GM23338 (cell line): ENCODE results near the gene NSF. TPM values are rescaled to one million over a fixed set of nuclear protein-coding genes. Genes with fewer than 3 reads are reported as not detected.

ENCODE experiments used
- ATAC-seq: fragments of 200-7000 bp; cut with Tn5 transposase; 3 replicates; pipeline ENCODE4 v1.9.1; 2020
- DNase-seq: peaks from one replicate; pipeline ENCODE4 v3.0.0-alpha.2; 2015; ENCODE audit warnings: low spot score
- H2AFZ ChIP-seq: fragments of 200-600 bp; sonication (generic); 2 replicates; pipeline ENCODE4 v1.8.0; 2016; ENCODE audit warnings: antibody characterized with exemption, mild to moderate bottlenecking, moderate library complexity
- H3F3A ChIP-seq: fragments of 200-600 bp; sonication (generic); replicated peaks from 2 replicates; pipeline ENCODE4 v1.8.0; 2017; ENCODE audit warnings: antibody characterized with exemption, mixed run types, low read depth
- H3K27ac ChIP-seq: fragments of 200-600 bp; sonication (generic); 2 replicates; pipeline ENCODE4 v1.6.1; 2016; ENCODE audit warnings: low read depth
- H3K27me3 ChIP-seq: fragments of 200-600 bp; sonication (generic); 2 replicates; pipeline ENCODE4 v1.8.0; 2016; ENCODE audit warnings: mild to moderate bottlenecking, mixed run types, moderate library complexity; ENCODE audit not compliant: insufficient read depth
- H3K36me3 ChIP-seq: fragments of 200-600 bp; sonication (generic); 2 replicates; pipeline ENCODE4 v1.8.0; 2016; ENCODE audit warnings: mild to moderate bottlenecking; ENCODE audit not compliant: insufficient read depth
- H3K4me1 ChIP-seq: fragments of 200-600 bp; sonication (generic); 2 replicates; pipeline ENCODE4 v1.8.0; 2016; ENCODE audit warnings: mild to moderate bottlenecking, moderate library complexity; ENCODE audit not compliant: insufficient read depth
- H3K4me2 ChIP-seq: fragments of 200-600 bp; sonication (generic); 2 replicates; pipeline ENCODE4 v1.7.1; 2017; ENCODE audit warnings: mixed run types
- H3K4me3 ChIP-seq: fragments of 200-600 bp; sonication (generic); 2 replicates; pipeline ENCODE4 v1.6.1; 2016; ENCODE audit warnings: mixed run types
- H3K79me2 ChIP-seq: fragments of 200-600 bp; sonication (generic); replicated peaks from 2 replicates; pipeline ENCODE4 v1.8.0; 2017; ENCODE audit warnings: mild to moderate bottlenecking; ENCODE audit not compliant: insufficient read depth
- H3K9me2 ChIP-seq: fragments of 200-600 bp; sonication (generic); 2 replicates; pipeline ENCODE4 v1.8.0; 2017; ENCODE audit not compliant: insufficient read depth
- H4K20me1 ChIP-seq: fragments of 200-600 bp; sonication (generic); replicated peaks from 2 replicates; pipeline ENCODE4 v1.8.0; 2017; ENCODE audit warnings: mild to moderate bottlenecking; ENCODE audit not compliant: insufficient read depth
- H3K27ac Mint-ChIP-seq: 2 replicates; pipeline ENCODE4 v1.8.0; 2020; ENCODE audit warnings: inconsistent platforms, mild to moderate bottlenecking, moderate library complexity, mixed read lengths
- H3K27me3 Mint-ChIP-seq: 3 replicates; pipeline ENCODE4 v1.8.0; 2022; ENCODE audit warnings: low read depth, mild to moderate bottlenecking, moderate library complexity, mixed read lengths, inconsistent platforms; ENCODE audit not compliant: insufficient read depth, poor library complexity
- H3K36me3 Mint-ChIP-seq: 3 replicates; pipeline ENCODE4 v1.8.0; 2021; ENCODE audit warnings: low read depth, mild to moderate bottlenecking, inconsistent platforms, moderate library complexity, mixed read lengths
- H3K4me1 Mint-ChIP-seq: 3 replicates; pipeline ENCODE4 v1.8.0; 2020; ENCODE audit warnings: mild to moderate bottlenecking, inconsistent platforms, mixed read lengths
- H3K4me3 Mint-ChIP-seq: 3 replicates; pipeline ENCODE4 v1.8.0; 2021; ENCODE audit warnings: moderate library complexity, mild to moderate bottlenecking, inconsistent platforms, mixed read lengths
- H3K9me3 Mint-ChIP-seq: 3 replicates; pipeline ENCODE4 v1.8.0; 2020; ENCODE audit warnings: moderate library complexity, mild to moderate bottlenecking, inconsistent platforms, mixed read lengths
- CREB1 ChIP-seq: fragments of 250-450 bp; sonication (Bioruptor Pico); IDR thresholded peaks from 2 replicates; pipeline ENCODE4 v1.5.0; 2020; ENCODE audit warnings: low read depth, mild to moderate bottlenecking, moderate library complexity
- EZH2 ChIP-seq: fragments of 200-600 bp; sonication (generic); IDR thresholded peaks from one replicate; pipeline ENCODE4 v1.8.0; 2017; ENCODE audit warnings: antibody characterized with exemption, mild to moderate bottlenecking, low read depth; ENCODE audit not compliant: unreplicated experiment
- EZH2phosphoT487 ChIP-seq: fragments of 200-600 bp; sonication (generic); IDR thresholded peaks from one replicate; pipeline ENCODE4 v1.8.1; 2018; ENCODE audit warnings: antibody characterized with exemption; ENCODE audit not compliant: unreplicated experiment
- JUNB ChIP-seq: IDR thresholded peaks from one replicate; pipeline ENCODE4 v1.6.1; 2016; ENCODE audit warnings: antibody characterized with exemption; ENCODE audit not compliant: unreplicated experiment
- NANOG ChIP-seq: IDR thresholded peaks from 2 replicates; pipeline ENCODE4 v1.6.1; 2016; ENCODE audit warnings: antibody characterized with exemption, borderline replicate concordance
- POLR2AphosphoS5 ChIP-seq: IDR thresholded peaks from 2 replicates; pipeline ENCODE4 v1.6.1; 2016; ENCODE audit warnings: antibody characterized with exemption, low read depth
- REST ChIP-seq: IDR thresholded peaks from one replicate; pipeline ENCODE4 v1.6.1; 2018; ENCODE audit warnings: antibody characterized with exemption; ENCODE audit not compliant: unreplicated experiment
- STAT1 ChIP-seq: IDR thresholded peaks from one replicate; pipeline ENCODE4 v1.6.1; 2016; ENCODE audit warnings: antibody characterized with exemption; ENCODE audit not compliant: unreplicated experiment
- ZNF114 ChIP-seq: fragments of 250-450 bp; sonication (Bioruptor Pico); IDR thresholded peaks from 2 replicates; pipeline ENCODE4 v1.5.0; 2020; ENCODE audit warnings: mild to moderate bottlenecking, moderate library complexity
- ZNF331 ChIP-seq: fragments of 250-450 bp; sonication (Bioruptor Pico); IDR thresholded peaks from 2 replicates; pipeline ENCODE4 v1.5.0; 2020; ENCODE audit warnings: low read depth, mild to moderate bottlenecking, moderate library complexity
- ZNF462 ChIP-seq: fragments of 250-450 bp; sonication (Bioruptor Pico); IDR thresholded peaks from 2 replicates; pipeline ENCODE4 v1.5.0; 2020; ENCODE audit warnings: mild to moderate bottlenecking, moderate library complexity
- polyA plus RNA-seq: library from polyadenylated mRNA; unstranded; fragments of >200 nt; fragmentation: Nextera tagmentation; extraction: Ambion mirVana; gene quantifications from 2 replicates; pipeline ENCODE4 v1.2.1, GENCODE V29; 2016
- total RNA-seq: library from RNA; depleted of rRNA; stranded (reverse); fragments of >200 nt; shearing (Covaris generic); gene quantifications from 2 replicates; pipeline ENCODE4 v1.2.3, GENCODE V29; 2014
- TF ChIP-seq, protein P1 (sequence below): IDR thresholded peaks from 2 replicates; pipeline ENCODE4 v1.6.1; 2016; ENCODE audit warnings: antibody characterized with exemption

The NSF gene
- total and polyA plus RNA-seq, 2 experiments from 2014 or later = 12.5 to 26.5 TPM

GRCh38 chr17:46796524-46796923 lies 206.1 kb downstream of the NSF start:
- Mint-ChIP-seq H3K4me3 (no peak overlapping the region), H3K4me1 (peaks cover 8% of the 10 kb centered on the region; the same call in 2 of the 3 replicates), H3K36me3 (no peaks in the 10 kb centered on the region), H3K27ac (no peak overlapping the region), H3K9me3 (no peaks in the 10 kb centered on the region; the same call in 2 of the 3 replicates), H3K27me3 (peaks cover 16% of the 10 kb centered on the region)
- H3K4me1 ChIP-seq = no peaks in the 10 kb centered on the region
- no peak for ATAC-seq
- DNase-seq = no peak
- H3K27me3 ChIP-seq = peaks cover 6% of the 10 kb centered on the region; the same call in 1 of the 2 replicates
- H4K20me1 ChIP-seq = no peaks in the 10 kb centered on the region; the same call in 1 of the 2 replicates
- H3K36me3 ChIP-seq = no peaks in the 10 kb centered on the region
- no peaks in the 10 kb centered on the region for H3K9me2 ChIP-seq
- H2AFZ ChIP-seq = no peak overlapping the region
- H3K4me2 ChIP-seq = no peak overlapping the region
- no peak overlapping the region for H3K27ac ChIP-seq
- no peaks in the 10 kb centered on the region for H3F3A ChIP-seq
- no peak overlapping the region for H3K4me3 ChIP-seq
- TF ChIP-seq CREB1 (CRISPR knock-in tag) = no peak
- TF ChIP-seq, protein P1, sequence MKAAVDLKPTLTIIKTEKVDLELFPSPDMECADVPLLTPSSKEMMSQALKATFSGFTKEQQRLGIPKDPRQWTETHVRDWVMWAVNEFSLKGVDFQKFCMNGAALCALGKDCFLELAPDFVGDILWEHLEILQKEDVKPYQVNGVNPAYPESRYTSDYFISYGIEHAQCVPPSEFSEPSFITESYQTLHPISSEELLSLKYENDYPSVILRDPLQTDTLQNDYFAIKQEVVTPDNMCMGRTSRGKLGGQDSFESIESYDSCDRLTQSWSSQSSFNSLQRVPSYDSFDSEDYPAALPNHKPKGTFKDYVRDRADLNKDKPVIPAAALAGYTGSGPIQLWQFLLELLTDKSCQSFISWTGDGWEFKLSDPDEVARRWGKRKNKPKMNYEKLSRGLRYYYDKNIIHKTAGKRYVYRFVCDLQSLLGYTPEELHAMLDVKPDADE = no peak
- TF ChIP-seq JUNB = no peak
- TF ChIP-seq REST = no peak
- TF ChIP-seq EZH2 = no peak
- no peak for TF ChIP-seq ZNF331 (CRISPR knock-in tag)
- no peak for TF ChIP-seq ZNF462 (CRISPR knock-in tag)
- TF ChIP-seq STAT1 = no peak
- no peak for TF ChIP-seq EZH2phosphoT487
- TF ChIP-seq ZNF114 (CRISPR knock-in tag) = no peak
- no peak for TF ChIP-seq POLR2AphosphoS5
- TF ChIP-seq NANOG = no peak
- H3K79me2 ChIP-seq = no peaks in the 10 kb centered on the region
